ENCODE measurements around the gene GPX5.
A peak's percentile ranks its signal among the peaks of the same experiment; 100 is the strongest.
"Not testable (repeated sequence)": the region's sequence is repeated elsewhere in the genome, so short reads cannot be mapped to it uniquely, and the experiment has no call there.

GPX5 gene

GRCh38 chr6:28545955-28546354 lies 20.3 kb downstream of the GPX5 start:
- no peak for DNase-seq (ENCODE audit: low read depth)
- H3K4me3 ChIP-seq (ENCODE audit: low read length): no peak overlapping the region
- TF ChIP-seq, protein P1, sequence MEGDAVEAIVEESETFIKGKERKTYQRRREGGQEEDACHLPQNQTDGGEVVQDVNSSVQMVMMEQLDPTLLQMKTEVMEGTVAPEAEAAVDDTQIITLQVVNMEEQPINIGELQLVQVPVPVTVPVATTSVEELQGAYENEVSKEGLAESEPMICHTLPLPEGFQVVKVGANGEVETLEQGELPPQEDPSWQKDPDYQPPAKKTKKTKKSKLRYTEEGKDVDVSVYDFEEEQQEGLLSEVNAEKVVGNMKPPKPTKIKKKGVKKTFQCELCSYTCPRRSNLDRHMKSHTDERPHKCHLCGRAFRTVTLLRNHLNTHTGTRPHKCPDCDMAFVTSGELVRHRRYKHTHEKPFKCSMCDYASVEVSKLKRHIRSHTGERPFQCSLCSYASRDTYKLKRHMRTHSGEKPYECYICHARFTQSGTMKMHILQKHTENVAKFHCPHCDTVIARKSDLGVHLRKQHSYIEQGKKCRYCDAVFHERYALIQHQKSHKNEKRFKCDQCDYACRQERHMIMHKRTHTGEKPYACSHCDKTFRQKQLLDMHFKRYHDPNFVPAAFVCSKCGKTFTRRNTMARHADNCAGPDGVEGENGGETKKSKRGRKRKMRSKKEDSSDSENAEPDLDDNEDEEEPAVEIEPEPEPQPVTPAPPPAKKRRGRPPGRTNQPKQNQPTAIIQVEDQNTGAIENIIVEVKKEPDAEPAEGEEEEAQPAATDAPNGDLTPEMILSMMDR (conservative IDR thresholded peaks at IDR 0.05; ENCODE audit: low read length): no peak

- not testable (repeated sequence) for H3K4me3 ChIP-seq (ENCODE audit: low read length); DNase-seq (ENCODE audit: low read depth)
Observed at GRCh38 chr6:28547003-28547402, 21.3 kb downstream of the GPX5 start.

DNA sequence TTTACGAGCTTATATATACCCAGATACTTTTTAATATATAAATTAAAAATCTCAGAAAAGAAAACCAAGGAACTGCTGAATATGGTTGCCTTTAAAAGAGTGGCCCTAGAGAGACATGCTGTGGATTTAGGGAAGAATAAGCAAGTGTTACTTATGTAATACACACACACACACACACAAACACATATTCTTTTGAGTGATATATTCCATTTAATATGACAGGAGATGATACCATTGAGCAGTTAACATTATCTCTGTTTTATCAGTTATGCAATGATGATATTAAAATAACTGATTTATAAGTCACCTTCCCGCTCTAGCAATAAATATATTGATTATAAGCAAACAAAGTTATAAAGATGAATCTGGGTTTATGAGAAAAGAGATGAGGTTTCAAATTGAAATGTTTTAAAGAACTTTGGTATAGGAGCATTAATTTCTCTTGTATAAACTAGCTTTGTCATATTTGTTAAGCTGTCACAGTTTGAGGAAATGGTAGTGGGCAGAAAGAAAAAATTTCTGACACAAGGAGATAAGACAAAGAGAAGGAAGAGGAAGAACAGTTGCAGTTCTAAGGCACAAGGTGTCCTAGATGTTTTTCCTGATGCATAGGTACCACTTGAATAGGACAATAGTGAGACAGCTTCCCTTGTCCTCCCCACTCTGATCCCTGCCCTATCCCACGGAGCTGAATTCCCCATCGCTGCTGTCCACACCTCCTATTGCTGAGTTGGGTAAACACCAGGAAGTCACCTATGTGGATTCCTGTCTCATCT lies 26.4 kb downstream of the GPX5 start:
- no peak overlapping the region for H3K4me3 ChIP-seq (ENCODE audit: low read length)
- TF ChIP-seq, protein P1 (conservative IDR thresholded peaks at IDR 0.05; ENCODE audit: low read length): no peak
- DNase-seq (ENCODE audit: low read depth): no peak

DNA sequence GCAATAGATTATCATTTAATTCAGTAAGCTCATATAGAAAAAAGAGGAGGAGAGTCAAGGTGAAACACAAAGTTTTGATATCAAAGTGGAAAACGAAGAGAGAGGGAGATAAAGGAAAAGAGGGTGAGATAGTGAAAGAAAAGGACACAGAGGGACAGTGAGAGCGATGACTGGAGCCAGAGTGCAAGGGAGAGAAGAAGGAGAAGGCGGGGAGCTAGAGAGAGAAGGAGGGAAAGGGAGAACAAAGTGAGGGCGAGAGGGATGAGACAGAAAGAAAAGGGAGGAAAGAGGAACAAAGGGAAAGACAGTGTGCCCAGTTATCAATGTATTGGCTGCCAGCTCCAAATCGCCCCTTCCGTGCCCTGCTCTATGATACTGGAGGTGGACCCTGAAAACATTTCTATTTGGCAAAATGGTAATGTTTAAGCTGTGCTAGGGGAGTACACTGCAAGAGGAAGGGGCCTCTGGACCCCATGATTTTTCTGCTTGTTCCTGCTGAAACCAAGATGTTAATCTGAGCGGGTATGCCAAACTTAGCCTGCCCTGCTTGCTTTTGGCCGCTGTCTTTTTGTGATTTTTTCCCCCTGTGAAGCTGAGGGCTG lies 27.8 kb downstream of the GPX5 start:
- DNase-seq (ENCODE audit: low read depth): no peak
- TF ChIP-seq, protein P1 (conservative IDR thresholded peaks at IDR 0.05; ENCODE audit: low read length): no peak
- no peak overlapping the region for H3K4me3 ChIP-seq (ENCODE audit: low read length)

GRCh38 chr6:28553986-28554881 lies 28.6 kb downstream of the GPX5 start:
- DNase-seq (ENCODE audit: low read depth): peak; percentile 6
- no peak overlapping the region for H3K4me3 ChIP-seq (ENCODE audit: low read length)
- TF ChIP-seq, protein P1 (conservative IDR thresholded peaks at IDR 0.05; ENCODE audit: low read length): no peak

- DNase-seq (ENCODE audit: low read depth): no peak
- TF ChIP-seq, protein P1 (conservative IDR thresholded peaks at IDR 0.05; ENCODE audit: low read length): no peak
- no peak overlapping the region for H3K4me3 ChIP-seq (ENCODE audit: low read length)
Observed at GRCh38 chr6:28555136-28555535, 29.5 kb downstream of the GPX5 start.

- DNase-seq (ENCODE audit: low read depth): no peak
- TF ChIP-seq, protein P1 (conservative IDR thresholded peaks at IDR 0.05; ENCODE audit: low read length): no peak
- H3K4me3 ChIP-seq (ENCODE audit: low read length): no peak overlapping the region
Observed at GRCh38 chr6:28558629-28559028, 32.9 kb downstream of the GPX5 start.
